Retinal pigment epithelial cell (primary cell): ENCODE results near the gene SNCAIP.
A peak's percentile ranks its signal among the peaks of the same experiment; 100 is the strongest.

Experiments used
- DNase-seq: peaks from one replicate; pipeline ENCODE4 v3.0.0-alpha.2; 2010; ENCODE audit warnings: low read depth
- H3K4me3 ChIP-seq: 2 replicates; pipeline ENCODE4 v1.5.1; 2011; ENCODE audit warnings: mild to moderate bottlenecking, low read length, control low read depth, moderate library complexity
- CTCF ChIP-seq: conservative IDR thresholded peaks from 2 replicates; pipeline ENCODE4 v1.5.1; 2011; ENCODE audit warnings: low read depth, low read length, control low read depth, inconsistent platforms

SNCAIP gene

GRCh38 chr5:122455939-122456338 is 143.9 kb downstream of the SNCAIP start:
- TF ChIP-seq CTCF: no peak
- no peak for DNase-seq

GRCh38 chr5:122457178-122457826 is 145.3 kb downstream of the SNCAIP start:
- no peak overlapping the region for H3K4me3 ChIP-seq
- DNase-seq: no peak
- no peak for TF ChIP-seq CTCF

More at GRCh38 chr5:122455939-122456338, 143.9 kb downstream of the SNCAIP start:
- H3K4me3 ChIP-seq: no peak overlapping the region

GRCh38 chr5:122458278-122458872 is 146.3 kb downstream of the SNCAIP start:
- no peak for DNase-seq
- H3K4me3 ChIP-seq: no peak overlapping the region
- TF ChIP-seq CTCF: peak; percentile 66

GRCh38 chr5:122462486-122462885 is 150.4 kb downstream of the SNCAIP start:
- TF ChIP-seq CTCF: no peak
- no peak for DNase-seq
- no peak overlapping the region for H3K4me3 ChIP-seq

- no peak overlapping the region for H3K4me3 ChIP-seq
- no peak for TF ChIP-seq CTCF
- DNase-seq: no peak
Observed at GRCh38 chr5:122463221-122463620, 151.2 kb downstream of the SNCAIP start.

GRCh38 chr5:122464191-122464590 is 152.2 kb downstream of the SNCAIP start:
- DNase-seq: peak; percentile 68

More at GRCh38 chr5:122464191-122464590, 152.2 kb downstream of the SNCAIP start:
- TF ChIP-seq CTCF: no peak
- H3K4me3 ChIP-seq: no peak overlapping the region
